Measurements from ENCODE around the gene PCBP3. TPM values are rescaled to one million over a fixed set of nuclear protein-coding genes. Genes with fewer than 3 reads are reported as not detected.

Gene PCBP3
- total and polyA plus RNA-seq, 3 experiments from 2014 or later = 0.31 to 0.38 (median 0.35) TPM

DNA sequence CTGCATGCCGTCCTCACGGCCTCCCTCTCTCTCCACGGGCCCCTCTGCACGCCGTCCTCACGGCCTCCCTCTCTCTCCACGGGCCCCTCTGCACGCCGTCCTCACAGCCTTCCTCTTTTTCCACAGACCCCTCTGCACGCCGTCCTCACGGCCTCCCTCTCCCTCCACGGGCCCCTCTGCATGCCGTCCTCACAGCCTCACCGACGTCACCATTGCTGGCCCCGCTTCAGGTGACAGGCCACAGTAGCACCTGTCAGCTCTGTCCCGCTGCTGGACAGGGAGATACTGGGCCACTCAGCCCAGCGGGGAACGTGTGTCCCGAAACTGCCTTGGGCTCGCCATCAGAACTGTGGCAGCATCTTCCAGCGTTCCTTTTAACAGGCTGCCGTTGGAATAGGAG, 255.3 kb downstream of the PCBP3 start:
- H3K27me3 ChIP-seq (ENCODE audit: insufficient read depth, low read length, poor library complexity, severe bottlenecking) = no peaks in the 10 kb centered on the region
- ChIA-PET CTCF (no interaction called here), POLR2A (no interaction called here)
- no peaks in the 10 kb centered on the region for H3K9me3 ChIP-seq (ENCODE audit: low read length)
- H3K4me1 ChIP-seq (ENCODE audit: insufficient read depth, low read length) = no peaks in the 10 kb centered on the region
- H3K4me1 Mint-ChIP-seq = no peaks in the 10 kb centered on the region
- H3K36me3 ChIP-seq (ENCODE audit: insufficient read depth, low read length) = no peaks in the 10 kb centered on the region
- no peak overlapping the region for H3K4me3 ChIP-seq (ENCODE audit: low read length)
- DNase-seq = peak in 1 of 5 donors; percentile 35
- H3K9me3 Mint-ChIP-seq = no peaks in the 10 kb centered on the region
- H3K27ac ChIP-seq (ENCODE audit: low read depth, low read length) = no peak overlapping the region
- peaks cover 0 to 3% of the 10 kb centered on the region in 2 donors for H3K27me3 Mint-ChIP-seq
- no peaks in the 10 kb centered on the region for H3K36me3 Mint-ChIP-seq
- no peak overlapping the region for H3K4me3 Mint-ChIP-seq
- H3K27ac Mint-ChIP-seq = no peak overlapping the region

DNA sequence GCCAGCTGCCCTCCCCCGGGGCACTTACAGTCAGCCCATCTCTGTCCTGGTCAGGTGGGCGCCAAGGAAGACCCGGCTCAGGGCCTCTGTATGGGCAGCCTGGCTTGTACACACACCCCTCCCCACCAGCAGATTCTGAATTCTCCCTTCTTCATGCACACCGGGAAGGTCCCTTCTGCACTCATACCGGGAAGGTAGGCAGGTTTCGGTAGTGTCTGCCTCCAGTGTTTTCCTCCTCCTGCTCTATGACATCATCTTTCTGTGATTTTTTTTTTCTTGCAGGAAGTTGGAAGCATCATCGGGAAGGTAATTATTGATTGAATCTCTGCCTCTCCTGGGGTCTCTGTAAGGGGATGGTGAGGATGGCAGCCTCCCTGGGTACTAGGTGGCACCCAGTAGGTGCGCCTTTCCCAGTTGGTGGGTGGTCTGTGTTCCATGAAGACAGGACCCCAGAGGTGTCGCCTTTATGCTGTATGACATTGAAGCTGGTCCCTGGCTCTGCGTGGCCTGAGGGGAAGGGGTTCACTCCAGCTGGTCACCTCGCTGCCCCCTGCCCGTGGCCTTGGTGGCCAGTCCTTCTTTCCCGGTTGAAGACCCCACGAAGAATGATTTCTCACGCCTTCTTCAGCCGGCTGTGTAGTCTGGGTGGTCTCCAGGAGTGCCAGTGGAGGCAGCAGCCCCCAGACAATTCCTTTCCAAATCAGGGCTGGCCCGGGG, 255.9 kb downstream of the PCBP3 start:
- H3K9me3 Mint-ChIP-seq = no peaks in the 10 kb centered on the region
- ChIA-PET POLR2A (no interaction called here), CTCF (no interaction called here)
- no peaks in the 10 kb centered on the region for H3K4me1 Mint-ChIP-seq
- no peak overlapping the region for H3K4me3 Mint-ChIP-seq
- Histone ChIP-seq H3K36me3 (ENCODE audit: insufficient read depth, low read length) (no peaks in the 10 kb centered on the region), H3K4me3 (ENCODE audit: low read length) (no peak overlapping the region), H3K4me1 (ENCODE audit: insufficient read depth, low read length) (no peaks in the 10 kb centered on the region), H3K27me3 (ENCODE audit: insufficient read depth, low read length, poor library complexity, severe bottlenecking) (no peaks in the 10 kb centered on the region), H3K27ac (ENCODE audit: low read depth, low read length) (no peak overlapping the region), H3K9me3 (ENCODE audit: low read length) (no peaks in the 10 kb centered on the region)
- no peak for DNase-seq
- no peaks in the 10 kb centered on the region for H3K36me3 Mint-ChIP-seq
- H3K27ac Mint-ChIP-seq = no peak overlapping the region
- peaks cover 0 to 1% of the 10 kb centered on the region in 2 donors for H3K27me3 Mint-ChIP-seq

DNA sequence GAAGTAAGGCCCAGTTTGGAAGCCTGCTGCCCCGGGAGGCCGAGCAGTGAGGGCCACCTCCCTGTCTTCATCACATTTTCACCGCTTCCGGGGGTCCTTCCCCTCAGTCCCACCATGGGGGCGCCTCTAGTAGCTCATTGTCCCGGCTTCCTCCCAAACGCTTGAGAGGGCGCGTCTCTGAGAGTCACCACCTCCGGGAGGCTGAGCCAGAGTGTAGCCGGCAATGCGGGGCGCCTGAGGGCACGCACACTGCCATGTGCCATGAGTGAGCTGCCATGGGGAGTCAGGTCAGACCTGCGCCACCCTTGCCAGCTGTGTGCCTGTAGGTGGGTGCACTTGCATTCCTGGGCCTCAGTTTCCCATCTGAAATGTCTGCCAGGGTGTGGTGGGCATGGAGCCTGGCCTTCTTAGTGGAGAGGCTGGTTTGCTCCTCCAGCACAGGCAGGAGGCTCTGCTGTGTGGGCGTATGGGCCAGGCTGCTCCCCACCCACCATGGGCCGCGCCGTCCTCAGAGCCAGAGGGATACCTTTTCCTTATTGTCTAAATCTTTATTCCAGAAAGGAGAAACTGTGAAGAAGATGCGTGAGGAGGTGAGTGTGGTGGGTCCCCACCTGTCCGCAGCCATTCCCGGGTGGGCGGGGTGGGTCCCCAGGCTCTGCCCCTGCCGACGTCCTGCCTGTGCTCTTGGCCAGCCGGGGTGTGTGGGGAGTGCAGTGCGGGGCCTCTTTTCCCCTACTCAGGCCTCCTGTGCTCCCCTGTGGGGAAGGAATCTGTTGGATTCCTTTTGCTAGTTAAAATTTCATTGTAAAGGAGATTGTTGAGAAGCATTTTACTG, 256.7 kb downstream of the PCBP3 start:
- Histone ChIP-seq H3K27ac (ENCODE audit: low read depth, low read length) (no peak overlapping the region), H3K27me3 (ENCODE audit: insufficient read depth, low read length, poor library complexity, severe bottlenecking) (no peaks in the 10 kb centered on the region), H3K9me3 (ENCODE audit: low read length) (no peaks in the 10 kb centered on the region), H3K4me3 (ENCODE audit: low read length) (no peak overlapping the region), H3K36me3 (ENCODE audit: insufficient read depth, low read length) (no peaks in the 10 kb centered on the region), H3K4me1 (ENCODE audit: insufficient read depth, low read length) (no peaks in the 10 kb centered on the region)
- Mint-ChIP-seq H3K9me3 (no peaks in the 10 kb centered on the region), H3K36me3 (no peaks in the 10 kb centered on the region), H3K4me3 (no peak overlapping the region), H3K27ac (peak overlapping the region in 1 of 8 donors; percentile 77), H3K4me1 (no peaks in the 10 kb centered on the region), H3K27me3 (no peaks in the 10 kb centered on the region)
- CTCF ChIA-PET = no interaction called here
- DNase-seq = peak in 1 of 5 donors; percentile 14
- POLR2A ChIA-PET = no interaction called here

DNA sequence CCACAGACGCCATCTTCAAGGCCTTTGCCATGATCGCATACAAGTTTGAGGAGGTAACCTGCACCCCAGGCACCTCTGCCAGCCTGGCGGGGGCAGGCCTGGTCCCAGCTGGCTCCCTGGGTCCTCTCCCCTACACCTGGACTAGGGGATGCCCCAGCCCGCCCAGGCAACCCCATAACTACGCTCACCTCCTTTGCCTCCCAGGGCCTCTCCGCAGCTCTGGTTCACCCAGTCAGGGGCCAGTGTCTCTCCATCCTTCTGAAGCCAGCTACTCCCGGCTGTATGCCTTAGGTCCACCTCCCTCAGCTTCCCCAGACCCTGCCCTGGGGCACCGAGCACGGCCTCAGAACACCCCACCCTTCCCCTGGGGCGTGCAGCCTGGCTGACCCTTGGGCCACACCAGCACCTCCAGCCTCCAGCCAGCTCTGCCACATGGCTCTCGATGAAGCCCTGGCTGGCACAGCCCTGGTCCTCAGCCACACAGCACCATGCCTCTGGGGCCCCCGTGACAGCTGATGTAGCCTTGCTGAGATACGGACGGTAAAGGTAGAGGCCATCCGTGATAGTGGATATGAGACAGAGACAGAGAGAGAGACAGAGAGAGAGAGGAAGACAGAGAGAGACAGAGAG, 257.7 kb downstream of the PCBP3 start:
- Histone ChIP-seq H3K36me3 (ENCODE audit: insufficient read depth, low read length) (no peaks in the 10 kb centered on the region), H3K4me1 (ENCODE audit: insufficient read depth, low read length) (no peaks in the 10 kb centered on the region), H3K27me3 (ENCODE audit: insufficient read depth, low read length, poor library complexity, severe bottlenecking) (no peaks in the 10 kb centered on the region), H3K4me3 (ENCODE audit: low read length) (no peak overlapping the region), H3K9me3 (ENCODE audit: low read length) (no peaks in the 10 kb centered on the region), H3K27ac (ENCODE audit: low read depth, low read length) (no peak overlapping the region)
- H3K27me3 Mint-ChIP-seq = no peaks in the 10 kb centered on the region
- DNase-seq = peak in 1 of 5 donors; percentile 40
- ChIA-PET POLR2A (no interaction called here), CTCF (no interaction called here)
- no peak overlapping the region for H3K27ac Mint-ChIP-seq
- no peaks in the 10 kb centered on the region for H3K36me3 Mint-ChIP-seq
- H3K9me3 Mint-ChIP-seq = no peaks in the 10 kb centered on the region
- H3K4me3 Mint-ChIP-seq = no peak overlapping the region
- no peaks in the 10 kb centered on the region for H3K4me1 Mint-ChIP-seq

DNA sequence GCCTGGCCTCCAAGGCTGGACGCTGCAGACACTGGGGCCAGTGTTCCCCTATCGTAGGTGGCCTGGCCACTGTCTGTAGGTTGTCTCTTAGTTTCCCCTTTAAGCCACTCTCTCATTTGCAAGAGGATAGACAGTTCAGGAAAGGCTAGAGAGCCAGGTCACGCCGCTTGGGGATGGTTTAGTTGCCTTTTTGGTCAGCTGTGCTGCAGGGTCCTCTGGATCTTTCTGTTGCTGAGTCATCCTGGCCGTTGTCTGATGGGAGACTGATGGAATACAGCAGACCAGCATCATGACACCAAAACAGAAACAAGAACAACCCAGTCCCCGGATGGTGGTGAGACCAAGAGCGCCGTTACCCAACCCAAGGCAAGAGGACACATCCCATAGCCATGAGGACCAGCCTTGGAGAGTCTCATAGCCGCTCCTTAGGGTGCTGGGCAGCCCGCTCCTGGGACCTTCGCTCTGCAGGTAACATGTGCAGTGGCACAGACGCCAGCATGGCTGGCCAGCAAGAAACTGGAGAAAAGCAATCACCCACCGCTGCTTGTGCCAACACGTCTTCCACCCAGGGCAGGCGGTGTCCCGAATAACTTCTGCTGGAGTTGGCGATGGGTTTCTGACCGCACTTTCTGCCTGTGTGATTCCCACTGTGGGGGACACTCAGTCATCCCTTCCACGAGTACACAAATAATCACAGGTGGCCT, 258.9 kb downstream of the PCBP3 start:
- H3K9me3 ChIP-seq (ENCODE audit: low read length) = no peaks in the 10 kb centered on the region
- Mint-ChIP-seq H3K27me3 (no peaks in the 10 kb centered on the region), H3K4me3 (peak overlapping the region in 1 of 7 donors; percentile 40), H3K4me1 (no peaks in the 10 kb centered on the region), H3K27ac (peak overlapping the region in 1 of 8 donors; percentile 68), H3K36me3 (no peaks in the 10 kb centered on the region), H3K9me3 (no peaks in the 10 kb centered on the region)
- ChIA-PET POLR2A (no interaction called here), CTCF (no interaction called here)
- H3K27me3 ChIP-seq (ENCODE audit: insufficient read depth, low read length, poor library complexity, severe bottlenecking) = no peaks in the 10 kb centered on the region
- H3K27ac ChIP-seq (ENCODE audit: low read depth, low read length) = no peak overlapping the region
- no peak overlapping the region for H3K4me3 ChIP-seq (ENCODE audit: low read length)
- H3K36me3 ChIP-seq (ENCODE audit: insufficient read depth, low read length) = no peaks in the 10 kb centered on the region
- H3K4me1 ChIP-seq (ENCODE audit: insufficient read depth, low read length) = no peaks in the 10 kb centered on the region
- peak in 1 of 5 donors; percentile 10 for DNase-seq

DNA sequence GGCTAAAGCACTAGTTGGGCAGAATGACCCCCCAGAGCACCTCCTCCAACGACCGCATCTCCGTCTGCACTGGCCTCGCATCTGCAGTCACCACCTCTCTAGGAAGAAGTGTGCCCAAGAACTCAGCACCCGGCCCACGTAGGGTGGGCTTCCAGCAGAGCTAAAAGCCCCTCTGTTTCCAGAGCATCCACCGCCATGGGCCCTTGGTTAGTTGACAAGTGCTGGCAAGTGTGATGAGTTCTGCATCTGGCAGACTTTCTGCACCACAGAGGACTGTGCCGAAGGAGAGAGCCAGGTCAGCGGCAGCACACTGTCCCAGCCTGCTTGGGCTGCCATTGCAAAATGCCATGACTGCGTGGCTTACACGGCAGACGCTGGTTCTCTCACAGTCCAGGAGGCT, 261.7 kb downstream of the PCBP3 start:
- no peaks in the 10 kb centered on the region for H3K9me3 ChIP-seq (ENCODE audit: low read length)
- H3K4me3 ChIP-seq (ENCODE audit: low read length) = no peak overlapping the region
- no peaks in the 10 kb centered on the region for H3K36me3 ChIP-seq (ENCODE audit: insufficient read depth, low read length)
- ChIA-PET POLR2A (no interaction called here), CTCF (no interaction called here)
- H3K36me3 Mint-ChIP-seq = no peaks in the 10 kb centered on the region
- peak in 1 of 5 donors; percentile 26 for DNase-seq
- no peaks in the 10 kb centered on the region for H3K4me1 Mint-ChIP-seq
- no peak overlapping the region for H3K27ac Mint-ChIP-seq
- H3K27me3 Mint-ChIP-seq = no peaks in the 10 kb centered on the region
- no peak overlapping the region for H3K27ac ChIP-seq (ENCODE audit: low read depth, low read length)
- H3K27me3 ChIP-seq (ENCODE audit: insufficient read depth, low read length, poor library complexity, severe bottlenecking) = no peaks in the 10 kb centered on the region
- no peaks in the 10 kb centered on the region for H3K4me1 ChIP-seq (ENCODE audit: insufficient read depth, low read length)
- no peak overlapping the region for H3K4me3 Mint-ChIP-seq
- H3K9me3 Mint-ChIP-seq = no peaks in the 10 kb centered on the region

DNA sequence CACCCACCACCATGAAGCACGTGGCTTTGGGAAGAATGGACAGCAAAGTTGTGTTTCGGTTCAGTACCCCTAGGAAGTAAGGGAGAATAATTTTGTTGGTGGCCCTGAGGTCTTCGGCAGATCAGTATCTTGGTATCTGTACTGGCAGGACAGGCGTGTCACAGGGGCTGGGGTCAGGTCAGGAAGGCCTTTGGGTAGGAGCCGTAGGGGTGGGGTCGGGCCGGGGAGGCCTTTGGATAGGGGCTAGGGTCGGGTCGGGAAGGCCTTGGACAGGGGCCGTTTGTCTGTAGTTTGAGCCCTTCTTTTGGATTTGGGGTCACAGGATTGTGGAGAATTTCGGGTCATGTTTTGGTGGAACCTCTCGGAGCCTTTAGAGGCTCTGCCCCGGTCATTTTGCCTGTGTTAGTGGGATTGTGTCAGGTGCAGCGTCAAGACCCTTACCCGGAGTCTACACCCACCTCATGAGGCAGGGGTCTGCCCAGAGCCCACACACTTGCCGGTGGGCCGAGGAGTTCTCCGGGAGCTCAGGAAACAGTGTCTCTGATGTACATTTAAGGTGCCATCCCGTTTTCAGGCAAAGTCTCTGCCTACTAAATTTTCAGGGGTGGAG, 262.8 kb downstream of the PCBP3 start:
- Histone ChIP-seq H3K27ac (ENCODE audit: low read depth, low read length) (no peak overlapping the region), H3K9me3 (ENCODE audit: low read length) (no peaks in the 10 kb centered on the region), H3K27me3 (ENCODE audit: insufficient read depth, low read length, poor library complexity, severe bottlenecking) (no peaks in the 10 kb centered on the region), H3K4me3 (ENCODE audit: low read length) (no peak overlapping the region), H3K36me3 (ENCODE audit: insufficient read depth, low read length) (no peaks in the 10 kb centered on the region), H3K4me1 (ENCODE audit: insufficient read depth, low read length) (no peaks in the 10 kb centered on the region)
- Mint-ChIP-seq H3K9me3 (no peaks in the 10 kb centered on the region), H3K4me1 (no peaks in the 10 kb centered on the region), H3K27me3 (no peaks in the 10 kb centered on the region), H3K27ac (peak overlapping the region in 1 of 8 donors; percentile 85), H3K4me3 (no peak overlapping the region), H3K36me3 (no peaks in the 10 kb centered on the region)
- DNase-seq = peak in 1 of 5 donors; percentile 17
- POLR2A ChIA-PET = no interaction called here
- CTCF ChIA-PET = no interaction called here
